OCI-M2 (cell line): Measurements from ENCODE around the gene C14orf180.

Experiments used
- DNase-seq: peaks from one replicate; lab custom pipeline; 2025; ENCODE audit not compliant: unreplicated experiment; lab: John Stamatoyannopoulos, UW

The C14orf180 gene

DNA sequence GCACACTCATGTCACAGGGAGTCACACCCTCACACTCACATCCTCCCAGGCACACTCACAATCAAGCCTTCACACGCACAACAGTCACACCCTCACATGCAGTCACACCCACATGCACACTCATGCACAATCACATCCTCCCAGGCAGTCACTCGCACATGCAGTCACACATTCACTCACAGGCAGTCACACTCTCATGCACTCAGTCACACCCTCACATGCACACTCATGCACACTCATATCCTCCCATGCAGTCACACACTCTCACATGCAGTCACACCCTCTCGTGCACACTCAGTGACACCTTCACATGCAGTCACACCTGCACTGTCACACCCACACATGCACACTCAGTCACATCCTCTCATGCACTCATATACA lies 12.7 kb downstream of the C14orf180 start:
- no peak for DNase-seq

DNA sequence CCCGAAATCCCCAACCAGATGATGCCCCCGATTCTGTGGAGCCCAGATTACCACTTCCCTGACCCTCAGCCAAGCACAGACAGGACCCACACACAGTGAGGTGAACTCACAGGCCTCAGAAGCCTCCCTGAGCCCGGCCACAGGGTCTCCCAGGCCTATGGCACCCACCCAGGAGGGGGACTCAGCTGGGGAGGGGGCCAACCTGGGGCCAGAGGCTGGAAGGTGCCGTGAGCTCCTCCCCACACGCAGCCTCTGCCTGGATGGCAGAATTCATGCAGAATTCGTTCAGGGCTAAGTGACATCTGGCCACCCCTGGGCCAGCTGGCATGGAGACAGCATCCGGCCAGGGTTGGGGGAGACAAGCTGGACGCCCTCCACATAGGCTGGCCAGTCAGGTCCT lies 13.2 kb downstream of the C14orf180 start:
- DNase-seq: no peak

GRCh38 chr14:104593241-104593701 lies 13.7 kb downstream of the C14orf180 start:
- DNase-seq: no peak

DNA sequence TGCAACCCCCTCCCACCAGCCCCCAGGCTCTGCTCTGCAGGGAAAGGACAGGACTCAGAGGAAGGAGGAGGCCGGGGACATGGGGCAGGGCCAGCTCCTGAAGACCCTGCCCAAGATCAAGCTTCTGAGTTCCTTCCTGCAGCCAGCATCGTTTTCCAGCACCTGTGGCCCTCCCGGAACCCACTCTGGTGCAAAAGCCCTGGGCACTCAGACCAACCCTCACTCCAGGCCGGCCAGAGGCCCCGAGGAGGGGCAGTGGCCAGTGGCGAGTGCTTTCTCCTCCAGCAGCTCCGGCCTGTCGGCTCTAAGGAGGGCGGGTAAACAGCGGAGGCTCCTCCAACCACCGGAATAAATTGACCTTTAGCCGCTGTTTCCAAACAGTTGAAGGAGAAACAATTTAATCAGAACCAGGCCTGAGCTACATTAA lies 14.2 kb downstream of the C14orf180 start:
- no peak for DNase-seq

DNA sequence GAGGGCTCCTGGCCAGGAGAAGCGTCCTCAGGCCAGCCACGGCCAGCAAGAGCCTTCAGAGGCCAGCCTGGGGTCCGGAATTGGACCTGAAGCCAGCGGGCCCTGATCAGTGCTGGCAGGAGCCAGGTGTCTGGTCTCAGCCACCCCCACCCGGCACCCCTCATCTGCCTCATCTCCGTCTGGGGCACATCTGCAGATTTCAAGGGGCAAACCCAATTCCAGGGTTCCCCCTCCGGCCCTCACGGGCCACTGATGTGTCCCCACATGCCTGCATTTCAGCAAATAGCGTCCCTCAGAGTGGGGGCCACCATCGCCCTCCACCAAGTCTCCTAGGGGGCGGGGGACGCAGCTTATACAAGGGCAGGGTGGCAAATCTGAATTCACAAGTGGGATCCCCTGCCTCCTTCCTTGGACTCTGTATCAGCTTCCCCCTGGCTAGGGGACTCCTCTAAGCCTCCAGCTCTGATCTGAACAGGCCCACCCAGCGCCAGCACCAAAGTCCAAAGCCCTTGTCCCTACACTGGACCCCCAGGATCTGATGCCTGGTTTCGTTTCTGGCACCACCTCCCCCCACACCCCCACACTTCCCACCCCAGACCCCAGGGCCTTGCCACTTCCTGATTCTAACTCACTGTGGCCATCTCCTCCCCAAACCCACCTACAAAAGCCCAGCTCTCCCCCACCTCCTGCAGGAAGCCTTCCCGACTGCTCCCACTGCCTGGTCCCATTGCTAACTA lies 14.9 kb downstream of the C14orf180 start:
- no peak for DNase-seq

DNA sequence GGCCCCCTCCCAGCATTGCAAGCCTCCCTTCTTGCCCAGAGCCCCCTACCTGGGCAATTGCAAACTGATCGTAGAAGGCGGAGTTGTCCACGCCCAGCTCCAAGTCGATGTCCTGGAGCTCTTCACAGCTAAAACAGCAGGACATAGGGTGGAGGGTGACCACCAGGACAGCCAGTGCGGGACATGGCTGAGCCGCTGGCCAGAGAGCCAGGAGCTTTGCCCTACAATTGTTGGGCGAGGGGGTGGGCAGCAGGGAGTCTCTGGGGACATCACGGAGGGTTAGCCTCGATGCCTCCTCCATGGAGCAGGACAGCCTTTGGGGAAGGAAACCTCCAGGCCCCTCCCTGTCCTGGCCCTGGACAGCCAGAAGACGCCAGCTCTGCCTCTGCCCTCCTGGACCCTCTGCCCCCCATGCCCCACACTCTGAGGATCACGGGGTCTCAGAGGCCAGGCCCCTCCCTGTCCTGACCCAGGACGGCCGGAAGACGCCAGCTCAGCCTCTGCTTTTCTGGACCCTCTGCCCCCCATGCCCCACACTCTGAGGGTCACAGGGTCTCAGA lies 15.6 kb downstream of the C14orf180 start:
- no peak for DNase-seq

- DNase-seq: no peak
Observed at GRCh38 chr14:104595911-104596450, 16.4 kb downstream of the C14orf180 start.

DNA sequence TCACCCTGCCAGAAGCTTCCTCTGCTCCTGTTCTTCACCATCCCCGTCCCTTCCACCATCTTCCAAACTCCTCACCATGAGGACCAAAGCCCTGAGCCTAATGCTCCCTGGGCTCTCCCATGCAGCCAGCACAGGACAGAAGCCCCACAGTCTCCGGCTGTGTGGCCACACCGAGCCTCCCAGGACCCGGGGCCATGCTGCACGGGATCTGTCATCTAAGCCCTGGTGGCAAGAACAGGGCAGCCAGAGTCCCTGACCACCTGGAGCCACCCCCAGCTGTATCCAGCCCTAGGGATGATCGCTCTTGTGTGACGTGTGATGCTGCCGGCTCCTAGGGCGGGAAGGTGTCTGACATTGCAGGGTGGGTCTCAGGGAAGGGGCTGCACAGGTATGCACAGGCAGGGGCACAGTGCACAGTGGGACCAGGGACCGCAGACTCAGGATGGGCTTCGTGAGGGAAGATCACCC lies 16.9 kb downstream of the C14orf180 start:
- DNase-seq: no peak

DNA sequence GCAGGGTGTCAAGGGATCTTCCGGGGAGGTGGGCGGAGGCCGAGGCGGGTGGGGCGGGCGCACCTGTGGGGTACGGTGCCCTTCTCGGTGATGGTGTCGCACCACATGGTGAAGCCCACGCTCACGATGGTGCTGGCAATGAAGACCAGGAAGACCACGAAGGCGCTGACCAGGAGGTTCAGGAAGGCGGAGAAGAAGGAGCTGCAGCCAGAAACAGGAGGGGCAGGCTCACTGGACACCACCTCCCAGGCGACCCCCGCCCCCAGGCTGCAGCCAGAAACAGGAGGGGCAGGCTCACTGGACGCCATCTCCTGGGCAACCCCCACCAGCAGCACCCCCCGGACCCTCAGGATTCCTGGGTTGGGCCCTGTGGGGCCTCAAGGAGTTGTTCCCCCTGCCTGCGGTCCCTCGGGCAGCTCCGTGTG lies 17.4 kb downstream of the C14orf180 start:
- no peak for DNase-seq

DNA sequence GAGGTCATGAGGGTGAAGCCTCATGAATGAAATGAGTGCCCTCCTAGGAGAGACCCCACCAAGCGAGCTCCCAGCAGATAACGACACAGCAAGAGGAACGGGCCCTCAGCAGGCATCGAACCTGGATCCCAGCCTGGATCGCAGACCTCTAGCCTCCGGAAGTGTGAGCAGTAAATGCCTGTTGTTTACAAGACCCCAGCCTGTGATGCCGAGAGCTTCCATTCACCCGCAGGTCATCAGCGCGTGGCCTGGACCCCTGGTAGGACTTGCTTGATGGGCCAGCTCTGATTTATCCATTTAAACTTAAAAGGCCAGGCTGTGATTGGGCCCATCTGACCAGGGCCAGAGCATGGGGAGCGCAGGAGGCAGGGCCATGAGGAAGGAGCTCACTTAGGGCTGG lies 18.0 kb downstream of the C14orf180 start:
- DNase-seq: no peak

DNA sequence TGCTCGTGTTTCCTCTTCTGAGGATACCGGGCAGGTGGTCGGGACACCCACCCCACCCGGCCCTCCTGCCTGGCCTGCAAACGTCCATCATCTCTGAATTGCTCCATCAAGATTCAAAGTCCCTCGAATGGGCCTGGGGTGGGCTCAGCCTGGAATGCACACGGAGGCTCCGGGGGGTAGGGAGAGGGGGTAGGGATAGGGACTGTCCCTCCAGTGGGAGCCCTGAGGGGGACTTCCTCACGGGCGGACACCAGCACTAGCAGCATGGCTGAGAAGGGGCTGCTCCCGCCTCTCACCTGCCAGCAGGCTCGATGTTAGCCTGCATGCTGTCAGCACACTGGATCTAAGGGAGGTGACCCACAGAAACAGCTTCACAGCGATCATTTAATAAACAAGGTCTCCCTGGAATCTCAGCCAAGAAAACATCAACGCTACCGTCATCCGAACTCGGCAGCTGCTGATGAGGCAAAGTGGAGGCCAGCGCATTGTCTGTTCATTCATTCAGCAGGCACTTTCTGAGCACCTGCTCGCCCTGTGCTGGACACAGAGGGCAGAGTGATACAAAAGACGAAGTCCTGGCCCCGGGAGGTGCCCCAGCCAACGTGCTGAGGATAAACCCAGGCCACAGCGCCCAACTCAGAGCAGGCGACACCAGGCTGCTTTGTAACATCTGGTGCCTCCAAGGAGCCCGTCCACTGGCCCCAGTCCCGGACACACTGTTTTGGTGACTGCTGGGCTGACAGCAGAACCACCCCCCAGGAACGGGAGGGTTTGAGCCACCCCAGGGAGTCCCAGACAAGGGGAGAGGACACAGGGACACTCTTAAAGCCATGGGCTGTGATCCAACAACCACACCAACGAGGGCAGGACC lies 18.7 kb downstream of the C14orf180 start:
- no peak for DNase-seq

DNA sequence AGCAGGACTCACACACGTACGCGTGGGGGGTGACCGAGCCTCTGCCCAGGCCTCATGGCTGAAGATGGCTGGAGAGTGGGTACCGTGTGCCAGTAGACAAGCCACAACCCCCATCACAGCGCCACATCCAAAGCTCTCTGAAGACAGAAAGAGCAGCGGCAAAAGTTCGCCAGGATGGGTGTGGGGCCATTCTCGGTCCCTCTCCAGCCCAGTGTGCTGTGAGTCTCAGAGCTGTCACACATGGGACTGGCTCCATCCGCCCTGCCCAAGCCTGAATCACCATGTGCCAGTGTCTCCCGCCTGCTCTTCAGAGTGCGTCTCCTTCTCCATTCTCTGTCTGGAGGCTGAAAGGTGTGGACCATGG lies 19.3 kb downstream of the C14orf180 start:
- no peak for DNase-seq

- DNase-seq: no peak
Observed at GRCh38 chr14:104599446-104599845, 19.9 kb downstream of the C14orf180 start.

DNA sequence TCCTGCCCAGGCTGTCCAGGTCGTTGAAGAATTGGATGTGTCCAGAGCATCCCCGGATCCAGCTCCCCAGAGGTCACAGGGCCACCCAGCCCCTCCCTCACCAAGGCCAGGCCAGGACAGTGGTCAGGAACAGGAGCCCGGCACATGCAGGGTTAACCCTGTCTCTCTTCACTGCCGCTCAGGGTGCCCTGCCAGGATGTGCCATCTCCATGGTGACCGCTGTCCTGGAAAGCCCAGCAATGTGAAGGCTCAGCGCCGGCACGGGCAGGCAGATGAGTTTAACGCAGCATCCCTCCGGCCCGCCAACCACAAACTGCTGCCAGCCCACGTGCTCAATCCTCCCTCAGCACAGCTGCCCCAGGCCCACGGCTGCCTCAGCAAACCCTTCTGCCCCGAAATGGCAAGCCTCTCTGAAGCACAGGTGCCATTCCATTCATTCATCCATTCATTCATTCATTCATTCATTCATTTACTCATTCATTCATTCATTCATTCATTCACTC lies 20.6 kb downstream of the C14orf180 start:
- no peak for DNase-seq

- DNase-seq: no peak
Observed at GRCh38 chr14:104600805-104601204, 21.2 kb downstream of the C14orf180 start.

DNA sequence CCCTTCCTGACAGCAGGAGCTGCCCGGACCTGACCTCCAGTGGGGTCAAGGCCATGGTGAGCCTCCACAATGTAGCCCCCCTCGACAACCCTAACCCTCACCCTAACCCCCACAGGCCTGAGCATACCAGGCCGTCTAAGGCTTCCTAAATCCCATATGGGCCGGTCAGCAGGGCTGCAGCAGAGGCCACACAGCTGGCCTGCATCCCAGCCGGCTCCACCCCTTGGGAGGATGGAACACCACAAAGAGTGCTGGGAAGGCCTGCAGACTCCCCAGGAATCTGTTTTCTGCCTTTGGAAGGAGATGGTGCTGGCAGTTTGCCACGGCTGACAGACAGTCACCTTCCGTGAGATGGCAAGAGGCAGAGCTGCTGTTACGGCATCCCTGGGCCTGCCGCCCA lies 22.2 kb downstream of the C14orf180 start:
- DNase-seq: no peak

- no peak for DNase-seq
Observed at GRCh38 chr14:104602315-104602932, 22.9 kb downstream of the C14orf180 start.

GRCh38 chr14:104602933-104603325 lies 23.4 kb downstream of the C14orf180 start:
- no peak for DNase-seq

DNA sequence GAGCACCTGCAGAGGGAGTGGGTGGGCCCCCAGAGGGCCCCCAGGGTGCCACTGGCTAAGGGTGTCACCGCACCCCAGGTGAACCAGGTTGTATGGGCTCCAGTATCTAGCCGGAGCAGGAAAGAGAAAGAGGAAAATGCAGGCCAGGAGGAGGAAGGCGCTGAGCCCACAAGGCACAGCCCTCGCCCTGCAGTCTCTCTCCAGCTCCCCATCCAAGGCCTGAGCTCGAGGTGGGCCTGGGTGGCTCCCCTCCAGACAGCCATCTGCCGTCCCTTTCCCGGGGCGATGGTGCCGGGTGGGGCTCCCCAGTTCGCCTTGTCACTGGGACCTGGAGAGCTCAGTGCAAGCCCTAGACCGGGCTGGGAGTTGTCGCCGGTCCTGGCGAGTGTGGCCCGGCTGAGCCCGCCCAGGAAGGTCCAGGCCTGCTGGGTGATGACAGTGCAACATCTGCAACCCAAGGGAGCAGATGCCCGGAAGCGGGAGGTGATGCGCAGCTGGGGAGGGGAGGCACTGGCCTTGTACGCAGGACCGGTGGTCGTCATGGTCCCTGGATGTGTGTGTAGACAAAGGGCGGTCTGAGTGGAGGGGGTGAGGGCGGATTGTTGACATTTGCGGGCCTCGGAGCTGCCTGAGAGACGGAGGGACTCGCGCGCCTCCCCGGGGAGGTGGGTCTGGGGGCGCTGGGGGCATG lies 24.3 kb downstream of the C14orf180 start:
- DNase-seq: no peak
